Measurements from ENCODE around the gene KIAA0513.

KIAA0513 gene

DNA sequence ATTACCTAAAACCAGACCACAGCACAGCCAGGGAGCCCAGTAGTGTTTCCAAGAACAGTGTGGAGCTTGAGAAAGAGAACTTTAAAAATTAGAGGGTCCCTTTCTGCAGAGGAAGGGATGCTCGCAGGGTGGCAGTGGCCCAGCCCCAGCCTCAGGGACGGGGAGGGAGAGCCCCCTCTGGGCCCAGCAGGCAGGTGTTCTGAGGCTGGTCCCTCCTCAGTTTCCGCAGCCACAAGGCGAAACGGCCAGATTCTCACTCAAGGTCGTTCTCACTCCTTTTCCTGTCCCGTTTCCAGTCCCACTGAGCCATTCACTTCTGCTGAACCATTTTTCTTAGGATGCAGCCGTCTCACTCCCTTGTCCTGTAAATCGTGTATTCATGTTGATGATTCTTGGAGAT, 64.7 kb downstream of the KIAA0513 start:
- no peak for DNase-seq

DNA sequence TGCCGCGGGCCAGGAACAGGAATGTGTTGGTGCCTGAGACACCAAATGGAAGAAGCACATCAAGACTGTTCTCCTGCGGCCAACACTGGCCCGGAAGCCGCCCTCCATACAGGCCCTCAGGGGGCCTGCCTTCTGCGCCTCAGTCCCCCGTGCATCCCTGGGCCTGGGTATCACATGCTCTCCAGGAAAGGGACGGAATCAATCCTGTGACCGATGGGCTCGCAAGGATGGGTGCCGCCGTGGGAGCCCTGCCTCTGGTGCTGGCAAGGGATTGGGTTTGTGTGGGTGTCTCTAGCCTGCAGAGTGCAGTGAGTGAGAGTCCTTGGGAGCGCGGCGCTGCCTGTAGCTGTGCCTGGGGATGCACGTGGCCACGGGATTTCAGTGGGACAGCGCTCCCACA, 65.3 kb downstream of the KIAA0513 start:
- no peak for DNase-seq

DNA sequence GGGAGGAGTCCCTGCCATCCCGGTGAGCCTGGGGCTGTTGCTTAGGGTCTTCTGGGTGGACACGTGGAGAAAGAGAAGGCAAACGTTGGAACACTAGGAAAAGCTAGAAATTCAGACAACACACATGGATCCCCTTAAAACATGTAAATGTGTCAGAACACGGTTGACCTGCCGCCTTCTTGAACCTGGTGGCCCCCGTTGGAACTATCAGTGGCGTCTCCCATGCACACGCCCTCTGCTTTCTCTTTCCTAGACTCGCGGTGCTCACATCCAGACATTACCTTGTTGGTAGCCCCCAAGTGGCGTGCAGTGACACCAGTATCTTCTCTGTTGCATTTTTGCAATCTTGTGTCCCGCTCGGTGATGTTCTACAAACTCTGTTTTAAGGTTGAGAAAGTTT, 66.1 kb downstream of the KIAA0513 start:
- no peak for DNase-seq

DNA sequence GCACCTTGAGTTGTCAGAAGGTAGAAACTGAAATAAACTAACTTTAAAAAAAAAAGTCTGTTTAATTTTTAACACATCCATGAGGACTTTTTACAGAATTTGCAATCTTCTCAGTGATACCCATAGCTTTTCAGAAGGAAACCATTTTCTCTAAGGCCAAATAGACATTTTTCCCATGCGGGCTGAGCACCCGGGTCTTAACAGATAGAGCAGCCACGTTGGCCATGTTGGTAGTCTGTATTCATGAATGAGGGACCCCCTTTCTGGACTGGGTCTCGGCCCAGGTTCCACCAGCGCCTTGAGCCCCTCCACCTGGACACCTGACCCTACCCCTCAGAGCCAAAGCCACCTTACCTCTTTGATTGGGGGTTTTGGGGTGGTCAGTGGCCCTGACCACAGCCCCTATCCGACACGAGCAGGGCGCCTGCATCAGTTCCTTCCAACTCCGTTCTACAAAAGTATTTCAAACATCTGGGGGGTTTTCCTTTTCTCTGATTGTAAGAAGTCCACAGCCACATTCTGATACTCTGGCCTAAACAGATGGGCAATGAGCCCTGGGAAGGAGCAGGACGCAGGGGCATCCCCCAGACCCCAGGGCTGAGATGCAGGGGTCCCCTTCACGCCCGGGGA, 66.7 kb downstream of the KIAA0513 start:
- DNase-seq: no peak

DNA sequence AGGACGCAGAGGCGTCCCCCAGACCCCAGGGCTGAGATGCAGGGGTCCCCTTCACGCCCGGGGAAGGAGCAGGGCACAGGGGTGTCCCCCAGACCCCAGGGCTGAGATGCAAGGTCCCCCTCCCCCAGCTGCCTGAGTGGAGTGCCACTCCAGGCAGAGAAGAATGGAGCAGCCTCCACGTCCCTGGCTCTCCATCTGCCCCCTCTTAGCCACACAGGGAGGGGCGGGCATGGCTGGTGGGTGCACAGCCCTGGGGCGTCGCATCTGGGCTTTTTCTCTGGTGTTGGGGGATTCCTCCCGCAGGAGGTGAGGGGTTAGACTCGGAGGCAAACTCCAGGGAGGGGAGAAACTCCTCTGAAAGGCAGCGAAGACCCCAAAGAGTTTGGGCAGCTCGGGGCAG, 67.2 kb downstream of the KIAA0513 start:
- DNase-seq: no peak

DNA sequence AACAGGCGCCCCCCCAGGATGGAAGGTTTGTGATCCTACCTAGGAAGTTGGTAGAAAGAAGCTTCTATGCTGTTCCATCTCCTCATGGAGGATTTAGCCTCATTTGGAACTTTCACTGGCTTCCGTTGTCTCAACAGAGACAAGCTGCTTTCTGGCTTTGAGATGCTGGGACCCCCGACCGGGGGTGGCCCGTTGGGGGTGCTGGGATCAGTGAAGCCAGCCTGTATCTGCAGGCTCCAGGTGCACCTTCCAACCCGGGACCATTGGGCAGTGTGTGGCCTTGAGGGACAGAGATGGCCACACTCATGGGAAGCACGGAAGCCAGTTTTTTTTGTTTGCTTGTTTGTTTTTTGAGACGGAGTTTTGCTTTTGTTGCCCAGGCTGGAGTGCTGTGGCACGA, 69.3 kb downstream of the KIAA0513 start:
- DNase-seq: no peak

DNA sequence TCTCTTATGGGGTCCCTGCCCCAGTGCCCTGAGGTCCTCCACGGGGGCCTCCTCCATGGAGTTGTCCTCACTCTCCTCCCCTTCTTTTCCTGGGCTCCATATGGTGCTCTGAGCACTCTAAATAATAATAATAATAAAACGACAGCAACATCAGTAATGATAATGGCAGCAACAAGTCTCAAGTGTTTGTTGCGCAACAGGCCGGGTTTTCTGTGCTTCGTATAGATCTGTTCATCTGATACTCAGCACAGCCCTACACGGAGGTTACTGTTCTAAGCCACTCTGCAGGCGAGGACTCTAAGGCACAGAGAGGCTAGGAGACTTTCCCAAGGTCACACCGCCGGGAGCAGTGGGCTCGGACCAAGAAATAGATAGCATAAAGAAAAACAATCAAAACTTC, 71.0 kb downstream of the KIAA0513 start:
- no peak for DNase-seq

DNA sequence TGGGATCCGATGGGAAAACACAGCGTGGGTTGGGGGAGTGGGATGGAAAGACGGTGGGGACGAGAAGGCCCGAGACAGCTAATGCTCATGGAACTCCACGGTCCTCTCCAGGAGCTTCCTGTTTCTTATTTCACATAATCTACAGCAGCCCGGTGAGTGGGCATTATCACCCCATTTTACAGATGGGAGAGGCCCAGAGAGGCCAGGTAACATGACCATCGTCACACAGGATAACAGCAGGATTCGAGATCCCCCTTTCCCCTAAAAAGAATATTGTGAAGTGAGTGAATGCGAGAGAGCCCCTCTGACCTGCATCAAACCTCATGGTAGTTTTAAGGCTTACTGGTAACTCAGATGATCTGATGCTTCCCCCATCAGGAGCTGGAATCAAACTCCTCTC, 72.7 kb downstream of the KIAA0513 start:
- DNase-seq: no peak

DNA sequence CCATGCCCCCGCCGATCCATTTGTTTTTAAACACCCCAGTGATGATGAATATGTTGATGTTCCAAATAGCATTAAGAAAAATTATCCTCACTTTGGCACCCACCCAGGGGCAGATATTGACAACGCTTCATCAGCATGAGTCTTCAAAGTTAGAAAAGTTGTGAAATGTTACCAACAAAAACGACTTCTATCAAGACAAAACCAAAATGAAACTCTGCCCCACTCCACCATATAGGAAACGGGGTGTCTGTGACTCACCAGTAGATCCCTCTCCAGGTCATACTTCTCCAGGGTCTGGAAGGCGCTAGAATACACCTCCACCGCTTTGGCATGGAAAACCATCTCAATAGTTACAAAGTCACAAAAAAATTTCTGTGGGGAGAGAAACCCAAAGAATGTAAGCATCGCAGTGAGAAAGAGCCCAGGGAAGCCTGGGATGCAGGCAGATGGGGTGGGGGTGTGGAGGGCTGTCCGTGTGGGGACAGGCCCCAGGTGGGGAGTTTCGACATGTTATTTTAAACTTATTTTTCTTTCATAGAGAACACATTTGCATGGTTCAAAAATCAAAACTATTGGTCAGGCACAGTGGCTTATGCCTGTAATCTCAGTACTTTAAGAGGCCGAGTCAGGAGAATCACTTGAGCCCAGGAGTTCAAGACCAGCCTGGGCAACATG, 74.5 kb downstream of the KIAA0513 start:
- DNase-seq: no peak

DNA sequence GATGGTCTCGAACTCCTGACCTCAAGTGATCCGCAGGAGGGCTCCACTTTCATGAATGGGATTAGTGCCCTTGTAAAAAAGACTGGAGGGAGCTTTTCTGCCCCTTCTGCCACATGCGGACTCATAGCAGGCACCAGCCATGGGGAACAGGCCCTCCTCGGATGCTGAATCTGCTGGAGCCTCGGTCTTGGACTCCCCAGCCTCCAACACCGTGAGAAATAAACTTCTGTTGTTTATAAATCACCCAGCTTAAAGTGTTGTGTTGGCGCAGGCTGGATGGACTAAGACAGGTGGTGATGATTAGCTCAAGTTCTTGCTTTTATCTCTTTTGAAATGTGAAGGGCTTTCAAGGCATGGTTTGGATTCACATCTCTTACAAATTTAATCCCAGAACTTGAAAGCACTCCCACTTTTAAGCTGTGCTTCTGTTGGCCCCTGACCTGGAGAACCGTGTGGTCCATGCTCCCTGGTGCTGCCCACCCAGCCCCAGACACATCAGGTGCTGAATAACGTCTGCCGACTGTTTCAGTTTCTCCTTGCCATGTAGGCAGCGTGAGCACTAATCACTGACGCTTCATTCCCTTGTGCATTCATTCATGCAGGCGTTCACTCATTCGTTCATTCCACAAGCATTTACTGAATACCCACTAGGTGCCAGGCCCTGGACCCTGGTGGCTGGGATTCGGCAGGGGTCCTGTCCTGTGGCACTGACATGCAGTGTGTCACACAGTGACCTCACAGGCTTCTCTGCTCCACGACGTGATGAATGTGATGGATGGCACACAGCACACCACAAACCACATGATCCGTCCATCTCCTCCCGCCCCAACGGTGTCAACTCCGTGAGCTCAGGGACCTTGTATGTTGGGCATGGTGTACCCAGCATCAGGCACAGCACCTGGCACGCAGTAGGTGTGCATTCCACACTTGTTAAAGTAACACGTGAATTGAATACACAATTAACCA, 75.8 kb downstream of the KIAA0513 start:
- DNase-seq: no peak

DNA sequence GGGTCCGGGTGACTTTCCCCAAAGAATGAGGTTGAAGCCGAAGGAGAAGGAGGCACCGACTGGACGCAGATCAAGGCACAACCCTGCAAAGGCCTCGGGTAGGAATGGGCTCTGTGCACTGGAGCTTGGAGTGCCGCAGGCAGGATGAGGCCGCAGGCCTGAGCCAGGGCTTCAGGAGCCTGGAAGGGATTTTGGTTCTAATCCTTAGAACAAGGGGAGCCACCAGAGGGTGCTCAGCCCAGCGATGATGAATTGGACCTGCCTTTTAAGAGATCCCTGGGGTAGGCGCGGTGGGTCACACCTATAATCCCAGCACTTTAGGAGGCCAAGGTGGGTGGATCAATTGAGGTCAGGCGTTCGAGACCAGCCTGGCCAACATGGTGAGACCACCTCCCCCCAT, 76.6 kb downstream of the KIAA0513 start:
- no peak for DNase-seq

DNA sequence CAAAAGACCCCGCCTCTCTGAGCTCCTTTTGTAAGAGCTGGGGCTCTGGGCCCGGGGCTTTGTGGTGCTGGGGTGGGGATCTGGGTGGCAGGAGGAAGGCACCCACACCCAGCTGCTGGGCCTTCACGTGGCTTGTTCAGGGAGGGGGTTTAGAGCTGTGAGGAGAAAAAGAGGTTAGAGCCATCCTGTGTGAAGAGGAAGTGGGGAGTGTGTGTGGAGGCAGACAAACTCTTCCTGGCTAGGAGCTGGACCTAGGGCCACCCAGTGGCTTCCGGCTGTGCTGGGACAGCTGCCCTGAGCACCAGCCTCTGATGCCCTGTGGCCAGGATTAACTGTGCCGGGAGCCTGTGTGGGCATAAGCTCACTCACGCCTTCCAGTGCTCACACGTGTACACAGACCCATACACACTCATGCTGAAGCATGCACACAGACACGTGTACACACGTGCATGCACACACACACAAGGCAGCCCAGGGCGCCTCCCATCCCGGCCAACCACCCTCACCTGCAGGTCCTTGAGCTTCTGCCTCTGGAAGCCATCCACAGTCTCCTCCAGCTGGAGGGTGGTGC, 77.3 kb downstream of the KIAA0513 start:
- DNase-seq: no peak

DNA sequence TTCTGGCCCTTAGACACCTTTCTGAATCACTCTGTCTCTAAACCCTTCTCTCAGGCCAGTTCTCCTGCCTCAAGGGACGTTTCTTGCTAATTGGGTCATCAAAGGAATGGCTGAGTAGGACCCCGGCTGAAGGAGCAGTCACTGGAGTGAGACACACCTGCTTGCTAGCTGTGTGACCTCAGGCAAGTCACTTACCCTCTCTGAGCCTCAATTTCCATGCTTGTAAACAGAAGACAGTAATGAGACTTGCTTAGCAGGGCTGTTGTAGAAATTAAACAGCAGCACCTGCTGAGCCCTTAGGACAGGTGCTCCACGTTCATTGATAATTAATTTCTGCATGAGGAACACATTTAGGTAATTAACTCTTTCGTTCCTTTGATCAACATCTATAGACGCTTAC, 77.9 kb downstream of the KIAA0513 start:
- DNase-seq: no peak

DNA sequence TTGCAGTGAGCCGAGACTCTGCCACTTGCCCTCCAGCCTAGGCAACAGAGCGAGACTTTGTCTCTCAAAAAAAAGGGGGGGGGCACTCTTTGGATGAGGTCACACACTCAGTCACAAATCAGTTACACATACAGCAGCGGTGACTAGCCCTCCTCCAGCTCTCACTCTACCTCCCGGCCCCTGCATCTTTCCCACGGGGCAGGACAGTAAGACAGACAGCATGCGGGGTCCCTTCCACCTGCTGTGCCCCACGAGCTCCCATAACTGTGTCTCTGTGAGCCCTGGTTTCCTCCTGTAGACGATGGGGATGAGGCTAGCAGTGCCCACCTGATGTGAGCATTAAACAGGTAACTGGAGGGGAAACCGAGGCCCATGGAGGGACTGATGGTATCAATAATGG, 79.5 kb downstream of the KIAA0513 start:
- no peak for DNase-seq

DNA sequence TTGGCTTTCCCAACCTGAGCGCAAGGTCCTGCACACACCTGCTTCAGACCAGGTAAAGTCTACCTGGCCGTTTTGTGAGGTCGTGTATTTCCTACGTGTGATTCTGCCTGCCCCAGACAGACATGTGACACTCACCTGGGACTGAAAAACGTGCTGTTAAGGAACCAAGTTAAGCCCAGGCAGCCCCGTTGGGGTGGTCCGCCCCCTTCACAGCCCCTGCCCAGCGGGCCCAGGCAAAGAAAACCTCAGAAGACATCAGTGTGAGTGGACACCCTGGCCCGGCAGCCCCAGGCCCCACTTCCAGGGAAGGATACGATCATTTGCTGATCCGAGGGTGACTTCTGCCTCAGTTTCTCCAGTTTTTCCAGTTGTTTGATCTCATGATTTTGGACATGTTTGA, 79.9 kb downstream of the KIAA0513 start:
- no peak for DNase-seq

DNA sequence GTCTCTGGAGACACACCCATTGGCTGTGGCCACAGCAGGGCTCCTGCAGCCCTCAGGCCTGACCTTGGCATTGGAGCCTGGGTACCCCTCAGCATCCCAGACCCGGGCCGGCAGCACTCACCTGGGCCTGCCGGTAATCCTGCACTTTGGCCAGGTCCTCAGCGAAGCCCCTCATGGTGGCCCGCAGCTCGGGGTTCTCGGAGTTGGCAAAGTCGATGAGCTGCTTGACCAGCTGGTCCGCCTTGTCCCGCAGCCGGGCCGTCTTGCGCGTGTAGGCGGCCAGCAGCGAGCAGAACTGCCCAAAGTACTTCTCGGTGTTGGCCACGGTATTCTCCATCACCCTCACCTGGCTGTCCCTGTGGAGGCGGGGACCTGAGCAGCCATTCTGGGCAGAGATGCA, 82.5 kb downstream of the KIAA0513 start:
- no peak for DNase-seq

DNA sequence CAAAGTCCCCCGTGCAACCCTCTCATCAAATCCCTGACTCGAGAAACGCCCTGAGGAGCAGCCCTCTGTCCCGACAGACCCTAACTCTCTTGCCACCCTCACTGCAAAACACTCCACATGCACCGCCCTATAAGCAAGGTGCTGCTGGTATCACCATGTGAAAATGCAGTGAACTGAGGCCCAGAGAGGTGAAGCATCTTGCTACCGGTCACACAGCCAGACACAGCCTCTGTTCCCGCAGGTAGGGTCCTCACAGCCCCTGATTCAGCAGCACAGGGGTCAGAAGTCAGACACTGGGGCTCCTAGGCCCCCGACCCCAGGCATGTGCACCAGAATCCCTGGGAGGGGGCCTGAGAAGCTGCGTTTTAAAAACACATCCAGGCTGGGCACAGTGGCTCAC, 83.6 kb downstream of the KIAA0513 start:
- no peak for DNase-seq

DNA sequence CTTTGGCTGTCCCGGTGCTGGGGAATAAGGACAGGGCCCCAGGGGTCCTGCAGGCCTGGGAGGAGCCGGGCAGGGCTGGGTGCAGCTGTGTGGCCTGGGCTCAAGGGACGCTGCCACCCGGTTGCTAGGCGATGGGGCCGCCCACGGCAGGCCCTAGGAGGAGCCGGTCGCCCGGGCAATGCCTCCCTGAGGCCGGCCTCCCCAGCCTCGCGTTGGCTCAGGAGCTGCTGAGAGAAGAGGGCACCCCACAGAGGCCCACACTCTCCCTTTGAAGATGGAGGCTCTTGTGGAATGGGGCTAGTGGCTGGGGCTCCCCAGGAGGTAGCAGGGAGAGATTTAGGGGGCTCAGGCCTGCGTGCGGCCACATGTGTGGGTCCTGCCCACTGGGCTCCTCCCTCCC, 84.8 kb downstream of the KIAA0513 start, which contains the start of gene CIBAR2:
TSS of gene CIBAR2 (minus strand) at position 109 of the 400 bp plus-strand sequence. CDS start 120 bp downstream, outside the sequence.
- DNase-seq: peak; percentile 51

DNA sequence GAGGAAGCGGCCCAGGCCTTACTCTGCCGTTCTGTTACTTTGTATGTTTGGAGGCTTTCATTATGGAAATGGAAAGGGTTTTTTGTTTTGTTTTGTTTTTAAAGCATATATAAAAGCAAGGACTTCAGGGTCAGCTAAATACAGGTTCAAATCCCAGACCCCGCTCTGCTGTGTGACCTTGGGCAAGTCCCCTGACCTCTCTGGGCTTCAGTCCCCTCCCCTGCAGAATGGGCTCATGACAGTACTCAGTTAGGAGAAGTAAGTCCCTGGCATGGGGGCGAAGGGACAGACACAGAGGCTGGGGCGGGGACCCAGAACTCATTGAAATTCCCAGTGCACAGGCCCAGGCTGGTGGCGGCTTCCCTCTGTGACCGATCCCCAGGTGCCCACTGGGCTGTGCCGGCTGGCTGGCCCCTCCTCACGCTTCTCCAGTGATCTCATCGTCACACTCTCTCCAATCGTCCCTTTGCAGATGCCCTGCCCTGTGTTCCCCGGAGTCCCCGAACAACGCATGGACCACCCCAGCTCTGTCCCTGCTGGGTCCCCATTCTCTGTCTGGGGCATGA, 85.7 kb downstream of the KIAA0513 start:
- DNase-seq: no peak

DNA sequence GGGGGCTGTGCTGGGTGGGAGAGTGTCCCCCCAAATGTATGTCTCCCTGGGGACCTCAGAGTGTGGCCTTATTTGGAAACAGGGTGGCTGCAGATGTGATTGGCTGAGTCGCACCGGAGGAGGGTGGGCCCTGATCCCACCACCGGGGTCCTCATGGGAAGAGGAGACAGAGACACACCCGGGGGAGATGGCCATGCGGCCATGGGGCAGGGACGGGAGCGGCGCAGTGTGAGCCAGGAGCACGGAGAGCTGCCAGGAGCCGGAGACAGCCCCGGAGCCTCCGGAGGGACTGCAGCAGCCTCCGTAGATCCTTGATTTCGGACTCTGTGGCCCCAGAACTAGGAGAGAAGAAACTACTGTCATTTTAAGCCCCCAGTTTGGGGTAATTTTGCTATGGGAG, 86.3 kb downstream of the KIAA0513 start:
- no peak for DNase-seq

DNA sequence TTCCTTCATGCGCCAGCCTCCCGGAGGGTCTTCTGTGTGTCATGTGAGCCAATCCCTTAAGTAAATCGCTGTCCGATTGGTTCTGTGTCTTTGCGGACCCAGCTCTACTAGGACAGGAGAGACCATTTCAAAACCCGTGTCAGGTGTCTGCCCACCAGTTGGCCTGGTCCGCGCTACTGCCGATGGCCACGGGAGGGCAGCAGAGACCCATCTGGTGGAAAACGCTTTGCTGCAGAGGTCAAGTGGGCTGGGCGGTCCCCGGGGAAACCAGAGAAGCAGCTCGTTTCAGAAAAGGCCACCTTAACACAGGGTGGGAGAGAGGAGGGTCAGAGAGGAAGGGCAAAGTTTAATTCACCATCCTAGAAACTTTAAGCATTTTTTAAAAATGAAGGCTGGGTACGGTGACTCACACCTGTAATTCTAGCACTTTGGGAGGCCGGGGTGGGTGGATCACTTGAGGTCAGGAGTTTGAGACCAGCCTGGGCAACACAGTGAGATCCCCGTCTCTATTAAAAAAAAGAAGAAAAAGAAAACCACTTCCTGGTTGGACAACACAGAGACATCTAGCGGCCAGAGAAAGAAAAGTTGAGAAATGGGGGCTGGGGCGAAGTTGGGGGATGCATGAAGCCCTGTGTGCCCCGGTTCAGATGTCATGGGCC, 87.4 kb downstream of the KIAA0513 start:
- DNase-seq: peak; percentile 67

DNA sequence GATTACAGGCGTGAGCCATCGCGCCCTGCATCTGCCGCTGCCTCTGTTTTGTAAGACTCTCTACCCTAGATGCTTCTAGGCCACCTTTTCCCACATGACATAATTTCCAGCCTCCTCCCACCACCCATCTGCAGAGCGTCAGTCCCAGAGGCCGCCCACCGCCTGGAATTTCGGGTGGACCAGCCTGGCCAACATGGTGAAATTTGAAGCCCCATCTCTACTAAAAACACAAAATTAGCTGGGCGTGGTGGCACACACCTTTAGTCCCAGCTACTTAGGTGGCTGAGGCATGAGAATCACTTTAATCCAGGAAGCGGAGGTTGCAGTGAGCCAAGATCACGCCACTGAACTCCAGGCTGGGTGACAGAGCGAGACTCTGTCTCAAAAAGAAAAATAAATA, 89.8 kb downstream of the KIAA0513 start:
- DNase-seq: no peak

DNA sequence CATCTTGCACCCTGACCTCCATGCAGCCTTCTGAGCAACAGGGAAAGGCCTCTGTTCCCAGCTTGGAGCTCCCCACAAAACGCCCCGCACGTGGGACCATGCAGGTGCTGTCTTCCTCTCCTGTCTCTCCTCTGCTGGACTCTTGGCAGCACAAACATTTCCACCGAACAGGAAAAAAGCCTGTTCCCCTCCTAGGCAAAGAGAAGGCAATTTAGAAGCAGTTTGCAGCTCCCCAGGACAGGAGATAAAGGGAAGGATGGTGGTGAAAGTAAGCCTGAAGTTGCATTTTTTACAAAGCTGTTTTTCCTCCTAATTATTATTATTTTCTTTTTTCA, 92.4 kb downstream of the KIAA0513 start:
- DNase-seq: no peak

Data from DMS153 (cell line).